K562 (cell line): ENCODE data around the gene DNMT1. TPM values are rescaled to one million over a fixed set of nuclear protein-coding genes. Genes with fewer than 3 reads are reported as not detected.
A peak's percentile ranks its signal among the peaks of the same experiment; 100 is the strongest.

ENCODE experiments used
- CCNT2 ChIP-seq: IDR thresholded peaks from 2 replicates; pipeline ENCODE4 v1.6.1; 2011; ENCODE audit warnings: borderline replicate concordance, low read depth, mild to moderate bottlenecking, moderate library complexity, mixed read lengths, low read length; ENCODE audit not compliant: insufficient read length; ENCODE audit errors: extremely low read depth
- CREB1 ChIP-seq, 2 experiments: sonication (generic) in 1 of 2; formaldehyde crosslinking in 1 of 2; IDR thresholded peaks; 2 replicates each; pipeline versions ENCODE4 v1.6.1 to v1.8.0; 2012 to 2022; ENCODE audit warnings: inconsistent platforms in 1 of 2, mild to moderate bottlenecking in 1 of 2, missing genetic modification reagents in 1 of 2, moderate library complexity in 1 of 2
- ETV1 ChIP-seq: fragments of 450-650 bp; conservative IDR thresholded peaks from 2 replicates; pipeline ENCODE4 v1.6.1; 2016; ENCODE audit warnings: missing genetic modification characterization, control low read depth, low read depth, missing compliant biosample characterization
- FOXP1 ChIP-seq: sonication (generic); formaldehyde crosslinking; IDR thresholded peaks from 2 replicates; pipeline ENCODE4 v1.8.0; 2022; ENCODE audit warnings: mild to moderate bottlenecking, missing genetic modification reagents
- FUS ChIP-seq: fragments of 200-400 bp; formaldehyde crosslinking; optimal IDR thresholded peaks from 2 replicates; pipeline ENCODE3; 2017; ENCODE audit warnings: low read depth, low read length
- HDAC6 ChIP-seq: IDR thresholded peaks from 2 replicates; pipeline ENCODE4 v1.6.1; 2012; ENCODE audit warnings: low read depth, mild to moderate bottlenecking, control low read depth, inconsistent platforms, low read length, moderate library complexity
- PCBP1 ChIP-seq: fragments of 200-400 bp; formaldehyde crosslinking; IDR thresholded peaks from 2 replicates; pipeline ENCODE4 v1.6.1; 2018; ENCODE audit warnings: mild to moderate bottlenecking, low read depth, low read length; ENCODE audit not compliant: poor library complexity, severe bottlenecking
- POLR2B ChIP-seq: fragments of 450-650 bp; IDR thresholded peaks from 2 replicates; pipeline ENCODE4 v1.6.1; 2018; ENCODE audit warnings: low read depth; ENCODE audit not compliant: partially characterized antibody
- RFX7 ChIP-seq: fragments of 250-450 bp; sonication (Bioruptor Pico); IDR thresholded peaks from 2 replicates; pipeline ENCODE4 v1.5.1; 2021; ENCODE audit warnings: mild to moderate bottlenecking
- RNF2 ChIP-seq: sonication (generic); IDR thresholded peaks from 2 replicates; pipeline ENCODE4 v1.6.1; 2016
- SUPT5H ChIP-seq: fragments of 450-650 bp; IDR thresholded peaks from 2 replicates; pipeline ENCODE4 v1.6.1; 2016
- U2AF1 ChIP-seq: fragments of 200-400 bp; formaldehyde crosslinking; optimal IDR thresholded peaks from 2 replicates; pipeline ENCODE3; 2017; ENCODE audit warnings: mild to moderate bottlenecking, low read depth, low read length, moderate library complexity
- ZNF146 ChIP-seq: IDR thresholded peaks from one replicate; pipeline ENCODE4 v1.6.1; 2018; ENCODE audit warnings: missing compliant biosample characterization; ENCODE audit not compliant: unreplicated experiment
- ZNF57 ChIP-seq: fragments of 450-650 bp; formaldehyde crosslinking; IDR thresholded peaks from 2 replicates; pipeline ENCODE4 v1.4.0; 2020; ENCODE audit warnings: mild to moderate bottlenecking, moderate library complexity
- ZNF778 ChIP-seq: fragments of 450-650 bp; formaldehyde crosslinking; IDR thresholded peaks from 2 replicates; pipeline ENCODE4 v1.4.0; 2020; ENCODE audit warnings: mild to moderate bottlenecking, moderate library complexity
- polyA plus RNA-seq, 8 experiments: library from polyadenylated mRNA; depleted of rRNA in 4 of 8; stranded (reverse) in 5 of 8; unstranded in 3 of 8; fragments of >200 nt; fragmentation: Nextera tagmentation in 2 of 8; fragmentation: Illumina TruSeq in 1 of 8; extraction: Ambion mirVana in 2 of 8; extraction: Trizol in 1 of 8; gene quantifications; 2 replicates each; pipeline versions ENCODE4 v1.2.1 to v1.2.3, GENCODE V29; 2011 to 2014; ENCODE audit warnings: inconsistent platforms in 1 of 8, missing spikeins in 1 of 8
- total RNA-seq, 7 experiments: library from RNA; depleted of rRNA in 6 of 7; stranded (reverse); fragments of >200 nt in 6 of 7; fragmentation: Illumina TruSeq in 2 of 7; extraction: Trizol in 2 of 7; gene quantifications; 2 replicates each; pipeline versions ENCODE4 v1.2.1 to v1.2.3, GENCODE V29; 2011 to 2021; ENCODE audit warnings: low replicate concordance in 1 of 7
- TF ChIP-seq, protein P1 (sequence below): fragments of 450-650 bp; IDR thresholded peaks from 2 replicates; pipeline ENCODE4 v1.7.0; 2016; ENCODE audit warnings: borderline replicate concordance
- TF ChIP-seq, protein P2 (sequence below), 3 experiments: fragments of 200-800 bp in 1 of 3; fragments of 250-450 bp in 1 of 3; fragments of 450-650 bp in 1 of 3; sonication (Bioruptor Pico) in 1 of 3; sonication (Bioruptor generic) in 1 of 3; formaldehyde crosslinking in 1 of 3; IDR thresholded peaks; 2 replicates each; pipeline versions ENCODE4 v1.6.1 to v1.8.0; 2016 to 2022; ENCODE audit warnings: mild to moderate bottlenecking in 2 of 3, missing genetic modification characterization in 2 of 3, missing compliant biosample characterization in 1 of 3, moderate library complexity in 1 of 3
- TF ChIP-seq, protein P3 (sequence below): sonication (generic); formaldehyde crosslinking; IDR thresholded peaks from 2 replicates; pipeline ENCODE4 v1.8.1; 2023; ENCODE audit warnings: mild to moderate bottlenecking, missing genetic modification reagents

Gene DNMT1
- total and polyA plus RNA-seq, 9 of the 15 experiments (the other 6 are each of a cell fraction or from before 2014, with no cell fraction given) = 80.1 to 271 (median 121) TPM

DNA sequence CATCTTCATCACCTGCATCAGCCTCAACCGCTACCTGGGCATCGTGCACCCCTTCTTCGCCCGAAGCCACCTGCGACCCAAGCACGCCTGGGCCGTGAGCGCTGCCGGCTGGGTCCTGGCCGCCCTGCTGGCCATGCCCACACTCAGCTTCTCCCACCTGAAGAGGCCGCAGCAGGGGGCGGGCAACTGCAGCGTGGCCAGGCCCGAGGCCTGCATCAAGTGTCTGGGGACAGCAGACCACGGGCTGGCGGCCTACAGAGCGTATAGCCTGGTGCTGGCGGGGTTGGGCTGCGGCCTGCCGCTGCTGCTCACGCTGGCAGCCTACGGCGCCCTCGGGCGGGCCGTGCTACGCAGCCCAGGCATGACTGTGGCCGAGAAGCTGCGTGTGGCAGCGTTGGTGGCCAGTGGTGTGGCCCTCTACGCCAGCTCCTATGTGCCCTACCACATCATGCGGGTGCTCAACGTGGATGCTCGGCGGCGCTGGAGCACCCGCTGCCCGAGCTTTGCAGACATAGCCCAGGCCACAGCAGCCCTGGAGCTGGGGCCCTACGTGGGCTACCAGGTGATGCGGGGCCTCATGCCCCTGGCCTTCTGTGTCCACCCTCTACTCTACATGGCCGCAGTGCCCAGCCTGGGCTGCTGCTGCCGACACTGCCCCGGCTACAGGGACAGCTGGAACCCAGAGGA, 80.6 kb downstream of the DNMT1 start (continued):
- TF ChIP-seq ZNF778 (CRISPR knock-in tag) (no peak), FOXP1 (CRISPR knock-in tag) (0 out of 2 replicates have a peak, but pooled peaks have one; percentile 15), PCBP1 (peak; percentile 78), ETV1 (no peak), U2AF1 (peak; percentile 99), CREB1 (IDR thresholded peaks at IDR 0.05) (peak; percentile 3; the same call in 1 of the 2 replicates), CREB1 (CRISPR knock-in tag; IDR thresholded peaks at IDR 0.05) (no peak), CCNT2 (peak; percentile 76), ZNF57 (CRISPR knock-in tag) (no peak), RNF2 (no peak), RFX7 (CRISPR knock-in tag) (no peak), POLR2B (peak; percentile 47), HDAC6 (0 out of 2 replicates have a peak, but pooled peaks have one; percentile 46), FUS (peak; percentile 95), SUPT5H (peak; percentile 72; the same call in 1 of the 2 replicates), ZNF146 (CRISPR knock-in tag) (no peak)
- TF ChIP-seq, protein P1, sequence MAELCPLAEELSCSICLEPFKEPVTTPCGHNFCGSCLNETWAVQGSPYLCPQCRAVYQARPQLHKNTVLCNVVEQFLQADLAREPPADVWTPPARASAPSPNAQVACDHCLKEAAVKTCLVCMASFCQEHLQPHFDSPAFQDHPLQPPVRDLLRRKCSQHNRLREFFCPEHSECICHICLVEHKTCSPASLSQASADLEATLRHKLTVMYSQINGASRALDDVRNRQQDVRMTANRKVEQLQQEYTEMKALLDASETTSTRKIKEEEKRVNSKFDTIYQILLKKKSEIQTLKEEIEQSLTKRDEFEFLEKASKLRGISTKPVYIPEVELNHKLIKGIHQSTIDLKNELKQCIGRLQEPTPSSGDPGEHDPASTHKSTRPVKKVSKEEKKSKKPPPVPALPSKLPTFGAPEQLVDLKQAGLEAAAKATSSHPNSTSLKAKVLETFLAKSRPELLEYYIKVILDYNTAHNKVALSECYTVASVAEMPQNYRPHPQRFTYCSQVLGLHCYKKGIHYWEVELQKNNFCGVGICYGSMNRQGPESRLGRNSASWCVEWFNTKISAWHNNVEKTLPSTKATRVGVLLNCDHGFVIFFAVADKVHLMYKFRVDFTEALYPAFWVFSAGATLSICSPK = no peak
- TF ChIP-seq, protein P2, sequence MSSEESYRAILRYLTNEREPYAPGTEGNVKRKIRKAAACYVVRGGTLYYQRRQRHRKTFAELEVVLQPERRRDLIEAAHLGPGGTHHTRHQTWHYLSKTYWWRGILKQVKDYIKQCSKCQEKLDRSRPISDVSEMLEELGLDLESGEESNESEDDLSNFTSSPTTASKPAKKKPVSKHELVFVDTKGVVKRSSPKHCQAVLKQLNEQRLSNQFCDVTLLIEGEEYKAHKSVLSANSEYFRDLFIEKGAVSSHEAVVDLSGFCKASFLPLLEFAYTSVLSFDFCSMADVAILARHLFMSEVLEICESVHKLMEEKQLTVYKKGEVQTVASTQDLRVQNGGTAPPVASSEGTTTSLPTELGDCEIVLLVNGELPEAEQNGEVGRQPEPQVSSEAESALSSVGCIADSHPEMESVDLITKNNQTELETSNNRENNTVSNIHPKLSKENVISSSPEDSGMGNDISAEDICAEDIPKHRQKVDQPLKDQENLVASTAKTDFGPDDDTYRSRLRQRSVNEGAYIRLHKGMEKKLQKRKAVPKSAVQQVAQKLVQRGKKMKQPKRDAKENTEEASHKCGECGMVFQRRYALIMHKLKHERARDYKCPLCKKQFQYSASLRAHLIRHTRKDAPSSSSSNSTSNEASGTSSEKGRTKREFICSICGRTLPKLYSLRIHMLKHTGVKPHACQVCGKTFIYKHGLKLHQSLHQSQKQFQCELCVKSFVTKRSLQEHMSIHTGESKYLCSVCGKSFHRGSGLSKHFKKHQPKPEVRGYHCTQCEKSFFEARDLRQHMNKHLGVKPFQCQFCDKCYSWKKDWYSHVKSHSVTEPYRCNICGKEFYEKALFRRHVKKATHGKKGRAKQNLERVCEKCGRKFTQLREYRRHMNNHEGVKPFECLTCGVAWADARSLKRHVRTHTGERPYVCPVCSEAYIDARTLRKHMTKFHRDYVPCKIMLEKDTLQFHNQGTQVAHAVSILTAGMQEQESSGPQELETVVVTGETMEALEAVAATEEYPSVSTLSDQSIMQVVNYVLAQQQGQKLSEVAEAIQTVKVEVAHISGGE (CRISPR knock-in tag; IDR thresholded peaks at IDR 0.05) = peak in 1 of 3 experiments; percentile 15; a peak in 1 of 6 replicates
- TF ChIP-seq, protein P3, sequence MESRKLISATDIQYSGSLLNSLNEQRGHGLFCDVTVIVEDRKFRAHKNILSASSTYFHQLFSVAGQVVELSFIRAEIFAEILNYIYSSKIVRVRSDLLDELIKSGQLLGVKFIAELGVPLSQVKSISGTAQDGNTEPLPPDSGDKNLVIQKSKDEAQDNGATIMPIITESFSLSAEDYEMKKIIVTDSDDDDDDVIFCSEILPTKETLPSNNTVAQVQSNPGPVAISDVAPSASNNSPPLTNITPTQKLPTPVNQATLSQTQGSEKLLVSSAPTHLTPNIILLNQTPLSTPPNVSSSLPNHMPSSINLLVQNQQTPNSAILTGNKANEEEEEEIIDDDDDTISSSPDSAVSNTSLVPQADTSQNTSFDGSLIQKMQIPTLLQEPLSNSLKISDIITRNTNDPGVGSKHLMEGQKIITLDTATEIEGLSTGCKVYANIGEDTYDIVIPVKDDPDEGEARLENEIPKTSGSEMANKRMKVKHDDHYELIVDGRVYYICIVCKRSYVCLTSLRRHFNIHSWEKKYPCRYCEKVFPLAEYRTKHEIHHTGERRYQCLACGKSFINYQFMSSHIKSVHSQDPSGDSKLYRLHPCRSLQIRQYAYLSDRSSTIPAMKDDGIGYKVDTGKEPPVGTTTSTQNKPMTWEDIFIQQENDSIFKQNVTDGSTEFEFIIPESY (CRISPR knock-in tag) = peak; percentile 98
